ENCODE data around the gene VPS37C.

GRCh38 chr11:61183645-61184044, 22.4 kb upstream of the VPS37C start:
- no peak for TF ChIP-seq EZH2phosphoT487 (IDR thresholded peaks at IDR 0.05; ENCODE audit: insufficient read depth, low read depth)
- no peak for TF ChIP-seq EZH2 (IDR thresholded peaks at IDR 0.05; ENCODE audit: insufficient read depth, poor library complexity, severe bottlenecking)
